Measurements from ENCODE around the gene LLGL2.

DNA sequence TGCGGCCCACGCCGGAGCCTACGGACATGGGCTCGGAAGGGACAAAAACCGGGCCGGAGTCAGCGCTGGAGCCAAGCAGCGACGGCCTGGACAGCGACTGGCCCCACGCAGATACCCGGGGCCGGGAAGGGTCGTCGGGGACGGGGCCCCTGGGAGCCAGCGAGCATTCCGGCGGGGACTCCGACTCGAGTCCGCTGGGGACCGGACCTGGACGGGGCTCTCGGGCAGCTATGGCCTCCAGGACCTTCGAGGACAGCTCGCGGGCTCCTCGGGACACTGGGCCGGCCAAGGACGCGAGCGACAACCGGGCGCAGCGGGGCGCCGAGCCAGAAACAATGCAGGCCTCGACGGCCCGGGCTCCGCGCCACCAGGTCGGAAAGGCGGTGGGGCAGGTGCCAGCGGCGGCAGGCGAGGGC, 63.1 kb downstream of the LLGL2 start:
- TF ChIP-seq POLR2A (IDR thresholded peaks at IDR 0.05) (no peak), POLR2AphosphoS5 (IDR thresholded peaks at IDR 0.05; ENCODE audit: insufficient read depth in 1 of 2, low read depth in 1 of 2) (peak in 1 of 2 donors; percentile 61)
- TF ChIP-seq, protein P1, sequence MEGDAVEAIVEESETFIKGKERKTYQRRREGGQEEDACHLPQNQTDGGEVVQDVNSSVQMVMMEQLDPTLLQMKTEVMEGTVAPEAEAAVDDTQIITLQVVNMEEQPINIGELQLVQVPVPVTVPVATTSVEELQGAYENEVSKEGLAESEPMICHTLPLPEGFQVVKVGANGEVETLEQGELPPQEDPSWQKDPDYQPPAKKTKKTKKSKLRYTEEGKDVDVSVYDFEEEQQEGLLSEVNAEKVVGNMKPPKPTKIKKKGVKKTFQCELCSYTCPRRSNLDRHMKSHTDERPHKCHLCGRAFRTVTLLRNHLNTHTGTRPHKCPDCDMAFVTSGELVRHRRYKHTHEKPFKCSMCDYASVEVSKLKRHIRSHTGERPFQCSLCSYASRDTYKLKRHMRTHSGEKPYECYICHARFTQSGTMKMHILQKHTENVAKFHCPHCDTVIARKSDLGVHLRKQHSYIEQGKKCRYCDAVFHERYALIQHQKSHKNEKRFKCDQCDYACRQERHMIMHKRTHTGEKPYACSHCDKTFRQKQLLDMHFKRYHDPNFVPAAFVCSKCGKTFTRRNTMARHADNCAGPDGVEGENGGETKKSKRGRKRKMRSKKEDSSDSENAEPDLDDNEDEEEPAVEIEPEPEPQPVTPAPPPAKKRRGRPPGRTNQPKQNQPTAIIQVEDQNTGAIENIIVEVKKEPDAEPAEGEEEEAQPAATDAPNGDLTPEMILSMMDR (IDR thresholded peaks at IDR 0.05) = no peak

All from vagina (tissue), 2 donors.